Endothelial cell of umbilical vein (primary cell): ENCODE data around the gene KIZ. TPM values are rescaled to one million over a fixed set of nuclear protein-coding genes. Genes with fewer than 3 reads are reported as not detected.

Experiments used
- BruUV-seq: library from RNA; stranded (reverse); fragments of 400-500 nt; replicated peaks from 2 replicates; lab custom pipeline; 2021; lab: Mats Ljungman, UMichigan
- CTCF ChIA-PET: fragments of 300-600, 350-600 bp; sonication (Branson Sonifier 250); formaldehyde crosslinking; loops from one replicate; lab custom pipeline; 2021; ENCODE audit warnings: antibody characterized with exemption, inconsistent platforms; lab: Charles Lee
- POLR2A ChIA-PET: fragments of 300-600, 350-600 bp; sonication (Branson Sonifier 250); formaldehyde crosslinking; loops from one replicate; lab custom pipeline; 2021; ENCODE audit warnings: antibody characterized with exemption, inconsistent platforms; lab: Charles Lee
- DNase-seq: peaks from one replicate; pipeline ENCODE4 v3.0.0-alpha.2; 2011; ENCODE audit warnings: low read depth, low spot score
- FAIRE-seq: peaks from 2 replicates; lab custom pipeline; 2011; peaks lifted over from hg19 to GRCh38; lab: Jason Lieb, UNC
- H2AFZ ChIP-seq: 2 replicates; pipeline ENCODE4 v1.6.0; 2012; ENCODE audit warnings: low read depth, low read length, control low read depth, inconsistent platforms
- H3K27ac ChIP-seq: 2 replicates; pipeline ENCODE4 v1.5.1; 2011; ENCODE audit warnings: low read depth, mild to moderate bottlenecking, control low read depth, low read length, moderate library complexity; ENCODE audit not compliant: insufficient read depth
- H3K27me3 ChIP-seq, 2 experiments: 2 replicates each; pipeline versions ENCODE4 v1.6.0 to v1.6.1; 2011; ENCODE audit warnings: low read length in 2 of 2, mixed read lengths in 1 of 2; ENCODE audit not compliant: control insufficient read depth in 2 of 2, insufficient read depth in 2 of 2
- H3K36me3 ChIP-seq, 2 experiments: 2 replicates in 1 of 2; 3 replicates in 1 of 2; pipeline ENCODE4 v1.5.1; 2011; ENCODE audit warnings: low read length in 2 of 2, mild to moderate bottlenecking in 1 of 2, moderate library complexity in 1 of 2; ENCODE audit not compliant: control insufficient read depth in 2 of 2, insufficient read depth in 2 of 2; ENCODE audit errors: extremely low read depth in 1 of 2
- H3K4me1 ChIP-seq: 3 replicates; pipeline ENCODE4 v1.5.1; 2011; ENCODE audit warnings: mild to moderate bottlenecking, low read length; ENCODE audit not compliant: control insufficient read depth, insufficient read depth; ENCODE audit errors: extremely low read depth
- H3K4me2 ChIP-seq: 2 replicates; pipeline ENCODE4 v1.6.1; 2011; ENCODE audit warnings: low read length, control low read depth, mixed read lengths; ENCODE audit not compliant: insufficient read depth
- H3K4me3 ChIP-seq, 3 experiments: fragments of 200-600 bp in 1 of 3; sonication (generic), shearing (Covaris generic) in 1 of 3; replicated peaks in 1 of 3; 2 replicates each; pipeline ENCODE4 v1.5.1; 2011 to 2016; ENCODE audit warnings: control low read depth in 3 of 3, low read length in 3 of 3, mild to moderate bottlenecking in 2 of 3, inconsistent platforms in 1 of 3, low read depth in 1 of 3, moderate library complexity in 1 of 3; ENCODE audit not compliant: insufficient read depth in 1 of 3
- H3K79me2 ChIP-seq: 2 replicates; pipeline ENCODE4 v1.6.0; 2012; ENCODE audit warnings: low read length, inconsistent platforms; ENCODE audit not compliant: control insufficient read depth, insufficient read depth
- H3K9ac ChIP-seq: replicated peaks from 2 replicates; pipeline ENCODE3; 2011; ENCODE audit warnings: low read length, control low read depth; ENCODE audit not compliant: insufficient read depth; ENCODE audit errors: extremely low read depth
- H3K9me1 ChIP-seq: replicated peaks from 3 replicates; pipeline ENCODE4 v1.6.0; 2011; ENCODE audit warnings: mild to moderate bottlenecking, low read length; ENCODE audit not compliant: control insufficient read depth, insufficient read depth; ENCODE audit errors: extremely low read depth
- H3K9me3 ChIP-seq: replicated peaks from 2 replicates; pipeline ENCODE4 v1.5.1; 2012; ENCODE audit warnings: low read length, inconsistent platforms; ENCODE audit not compliant: control insufficient read depth, insufficient read depth
- H4K20me1 ChIP-seq: replicated peaks from 2 replicates; pipeline ENCODE3; 2011; ENCODE audit warnings: mild to moderate bottlenecking, low read length; ENCODE audit not compliant: control insufficient read depth, insufficient read depth; ENCODE audit errors: extremely low read depth
- CTCF ChIP-seq, 2 donors: IDR thresholded peaks; 1 replicate in 1 of 2; 2 replicates in 1 of 2; pipeline ENCODE4 v1.5.1; 2011; ENCODE audit warnings: low read length in 2 of 2, mild to moderate bottlenecking in 2 of 2, moderate library complexity in 2 of 2, control low read depth in 1 of 2, inconsistent platforms in 1 of 2, low read depth in 1 of 2; ENCODE audit not compliant: insufficient read depth in 1 of 2; ENCODE audit errors: extremely low read depth in 1 of 2
- EZH2 ChIP-seq: IDR thresholded peaks from 2 replicates; pipeline ENCODE4 v1.6.1; 2012; ENCODE audit warnings: borderline replicate concordance, low read depth, mild to moderate bottlenecking, moderate library complexity, low read length, inconsistent platforms; ENCODE audit not compliant: severe bottlenecking
- FOS ChIP-seq: IDR thresholded peaks from 2 replicates; pipeline ENCODE4 v1.6.1; 2011; ENCODE audit warnings: mild to moderate bottlenecking, low read length, moderate library complexity, borderline replicate concordance; ENCODE audit not compliant: insufficient read depth
- GATA2 ChIP-seq: IDR thresholded peaks from 2 replicates; pipeline ENCODE4 v1.7.0; 2011; ENCODE audit warnings: low read depth, mild to moderate bottlenecking, moderate library complexity, mixed read lengths, low read length; ENCODE audit not compliant: insufficient read length, insufficient read depth
- JUN ChIP-seq: IDR thresholded peaks from 2 replicates; pipeline ENCODE4 v1.6.1; 2011; ENCODE audit warnings: borderline replicate concordance, low read depth; ENCODE audit not compliant: insufficient read length, insufficient read depth
- MAX ChIP-seq: IDR thresholded peaks from 2 replicates; pipeline ENCODE4 v1.6.1; 2011; ENCODE audit not compliant: insufficient read depth, insufficient read length
- dilution Hi-C: fragments of 300-500 bp; cut with MboI; formaldehyde crosslinking; loops from one replicate; pipeline ENCODE4 v1.15.0; 2019; ENCODE audit warnings: low sequenced_read_pairs; ENCODE audit not compliant: extremely low pct_ligation_motif_present
- intact Hi-C: fragments of 100-400 bp; cut with micrococcal nuclease; formaldehyde crosslinking; loops from one replicate; pipeline ENCODE4 v1.10.0; 2022
- polyA plus RNA-seq, 4 experiments: library from polyadenylated mRNA; depleted of rRNA in 3 of 4; stranded (reverse) in 3 of 4; unstranded in 1 of 4; fragments of >200 nt; gene quantifications; 2 replicates each; pipeline versions ENCODE4 v1.2.1 to v1.2.3, GENCODE V29; 2011 to 2012; ENCODE audit warnings: missing spikeins in 1 of 4
- total RNA-seq: library from RNA; stranded (reverse); gene quantifications from 2 replicates; pipeline ENCODE4 v1.2.3, GENCODE V29; 2021

Gene KIZ
- total and polyA plus RNA-seq, 2 donors (not counting 3 experiments of a cell fraction or from before 2014, with no cell fraction given) = 3.9 to 7.3 TPM

DNA sequence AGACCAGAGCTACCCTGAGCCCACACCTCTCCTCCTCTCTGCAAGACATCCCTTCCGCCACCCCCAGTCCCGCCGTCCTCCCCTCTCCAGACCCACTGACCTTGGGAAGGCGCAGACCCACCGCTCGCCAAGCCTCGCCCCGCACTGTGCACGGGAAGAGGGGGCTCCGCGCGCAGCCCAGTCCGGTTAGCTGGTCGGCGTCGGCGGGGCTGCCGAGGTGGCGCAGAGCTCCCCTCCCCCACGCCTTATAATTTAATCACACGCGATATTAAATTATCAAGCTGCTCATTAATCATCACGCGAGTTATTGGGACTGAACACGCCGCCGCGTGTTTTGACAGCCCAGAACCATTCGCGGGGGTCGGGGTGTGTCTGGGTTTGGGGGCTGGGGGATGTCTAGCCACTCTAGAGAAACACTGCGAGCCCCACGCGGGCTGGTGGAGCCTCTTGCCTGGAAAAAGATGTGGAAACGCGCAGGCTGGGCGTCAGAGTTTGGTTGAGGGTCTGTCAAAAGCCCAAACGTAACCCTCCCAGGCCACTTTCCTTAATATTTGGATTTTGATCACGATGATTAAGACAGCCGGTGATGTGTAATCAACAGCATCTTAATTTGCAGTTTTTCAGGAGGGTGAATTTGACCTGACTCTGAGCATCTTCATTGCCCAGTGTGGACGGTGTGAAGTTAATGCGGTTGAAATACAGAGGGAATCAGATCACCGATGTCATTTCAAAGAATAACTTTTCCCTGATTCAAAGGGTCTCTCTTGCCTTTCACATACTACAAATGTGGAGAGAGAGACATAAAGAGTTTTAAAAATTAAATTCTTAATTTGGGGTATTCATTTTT lies 19.5 kb upstream of the KIZ start, which contains the start of gene LINC00237:
LINC00237 (minus strand) TSS at position 188 of the 847 bp plus-strand sequence.
- ChIA-PET CTCF (no interaction called here), POLR2A (no interaction called here)
- BruUV-seq = no TSS peak
- Histone ChIP-seq H3K4me2 (no peak within 1 kb of the TSS), H3K79me2 (no peaks in the 10 kb centered on the region), H3K9ac (no peak within 1 kb of the TSS), H3K4me1 (peaks cover 3% of the 10 kb centered on the region), H3K9me1 (no peaks in the 10 kb centered on the region), H3K27me3 (peaks cover 70 to 84% of the 10 kb centered on the region in 2 experiments), H3K36me3 (no peaks in the 10 kb centered on the region), H3K4me3 (no peak within 1 kb of the TSS), H3K27ac (no peak within 1 kb of the TSS), H3K9me3 (no peaks in the 10 kb centered on the region), H4K20me1 (no peaks in the 10 kb centered on the region), H2AFZ (no peak within 1 kb of the TSS)
- FAIRE-seq (no peak), DNase-seq (no peak)
- dilution Hi-C loops (no loop called here), intact Hi-C loops (no loop called here)
- TF ChIP-seq CTCF (IDR thresholded peaks at IDR 0.05; ENCODE audit: extremely low read depth in 1 of 2, insufficient read depth in 1 of 2, low read depth in 1 of 2, low read length in 2 of 2) (no peak), EZH2 (peak; percentile 99), JUN (no peak)

GRCh38 chr20:21109144-21109543 lies 16.7 kb upstream of the KIZ start:
- no peaks in the 10 kb centered on the region for H3K9me3 ChIP-seq
- no peaks in the 10 kb centered on the region for H3K79me2 ChIP-seq
- TF ChIP-seq GATA2 = no peak
- TF ChIP-seq CTCF (IDR thresholded peaks at IDR 0.05; ENCODE audit: extremely low read depth in 1 of 2, insufficient read depth in 1 of 2, low read depth in 1 of 2, low read length in 2 of 2) = no peak
- peak; percentile 16 for TF ChIP-seq JUN
- TF ChIP-seq FOS = no peak
- no peak for TF ChIP-seq MAX
- H3K9ac ChIP-seq = no peak overlapping the region
- FAIRE-seq = no peak
- intact Hi-C loops (no loop called here), dilution Hi-C loops (no loop called here)
- H3K36me3 ChIP-seq = no peaks in the 10 kb centered on the region
- no peak overlapping the region for H3K4me2 ChIP-seq
- no peak overlapping the region for H3K27ac ChIP-seq
- POLR2A ChIA-PET = no interaction called here
- no peaks in the 10 kb centered on the region for H4K20me1 ChIP-seq
- CTCF ChIA-PET = no interaction called here
- H3K9me1 ChIP-seq = no peaks in the 10 kb centered on the region
- H3K27me3 ChIP-seq = peaks cover 49 to 70% of the 10 kb centered on the region in 2 experiments
- DNase-seq = no peak
- no peak overlapping the region for H3K4me3 ChIP-seq
- no peak overlapping the region for H2AFZ ChIP-seq
- no peaks in the 10 kb centered on the region for H3K4me1 ChIP-seq
- no TSS peak for BruUV-seq
